WERI-Rb-1 (cell line): ENCODE data around the gene TM4SF20.
"Not testable (repeated sequence)": the region's sequence is repeated elsewhere in the genome, so short reads cannot be mapped to it uniquely, and the experiment has no call there.

Experiments
- DNase-seq: peaks from one replicate; pipeline ENCODE4 v3.0.0-alpha.2; 2020
- H3K27ac ChIP-seq: fragments of 250-450 bp; sonication (Bioruptor Pico); 2 replicates; pipeline ENCODE4 v1.5.1; 2020; ENCODE audit warnings: mild to moderate bottlenecking, moderate library complexity
- H3K27me3 ChIP-seq: fragments of 250-450 bp; sonication (Bioruptor Pico); 2 replicates; pipeline ENCODE4 v1.5.1; 2021; ENCODE audit warnings: mild to moderate bottlenecking, low read depth, moderate library complexity; ENCODE audit not compliant: insufficient read depth, severe bottlenecking
- H3K36me3 ChIP-seq: fragments of 250-450 bp; sonication (Bioruptor Pico); 2 replicates; pipeline ENCODE4 v1.5.1; 2020; ENCODE audit warnings: mild to moderate bottlenecking, moderate library complexity
- H3K4me3 ChIP-seq: 2 replicates; pipeline ENCODE4 v1.5.1; 2011; ENCODE audit warnings: low read depth, mild to moderate bottlenecking, control low read depth, low read length
- H3K9me3 ChIP-seq: fragments of 250-450 bp; sonication (Bioruptor Pico); 2 replicates; pipeline ENCODE4 v1.5.1; 2021; ENCODE audit warnings: mild to moderate bottlenecking, moderate library complexity; ENCODE audit not compliant: severe bottlenecking
- CTCF ChIP-seq: IDR thresholded peaks from 2 replicates; pipeline ENCODE4 v1.5.1; 2011; ENCODE audit warnings: low read depth, mild to moderate bottlenecking, control low read depth, inconsistent platforms, low read length

The TM4SF20 gene

GRCh38 chr2:227366769-227367426, 12.2 kb downstream of the TM4SF20 start:
- no peak for DNase-seq
- H3K27me3 ChIP-seq: no peaks in the 10 kb centered on the region
- H3K36me3 ChIP-seq: no peaks in the 10 kb centered on the region
- H3K27ac ChIP-seq: no peak overlapping the region
- no peak for TF ChIP-seq CTCF
- H3K4me3 ChIP-seq: no peak overlapping the region
- H3K9me3 ChIP-seq: no peaks in the 10 kb centered on the region

DNA sequence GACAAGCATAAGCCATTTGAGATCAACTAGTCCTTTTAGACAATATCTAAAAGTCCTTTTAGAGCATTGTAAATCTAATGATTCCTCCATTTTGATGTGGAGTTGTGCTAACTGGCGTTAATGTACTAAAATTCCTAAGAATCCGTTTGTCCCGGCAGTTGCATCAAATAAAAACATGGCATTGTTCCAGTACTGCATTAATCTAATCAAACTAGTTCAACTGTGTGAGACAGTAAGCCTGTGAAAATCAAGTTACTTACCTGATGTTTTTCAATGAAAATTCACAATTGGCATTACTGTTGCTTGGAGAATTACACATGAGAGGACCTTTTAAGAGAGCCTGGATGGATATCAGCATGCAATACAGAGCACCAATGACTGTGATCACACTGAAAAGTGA, 13.3 kb downstream of the TM4SF20 start:
- H3K36me3 ChIP-seq: peaks cover 3% of the 10 kb centered on the region
- no peak for DNase-seq
- H3K9me3 ChIP-seq: no peaks in the 10 kb centered on the region
- no peak for TF ChIP-seq CTCF
- H3K27ac ChIP-seq: no peak overlapping the region
- no peak overlapping the region for H3K4me3 ChIP-seq
- no peaks in the 10 kb centered on the region for H3K27me3 ChIP-seq

DNA sequence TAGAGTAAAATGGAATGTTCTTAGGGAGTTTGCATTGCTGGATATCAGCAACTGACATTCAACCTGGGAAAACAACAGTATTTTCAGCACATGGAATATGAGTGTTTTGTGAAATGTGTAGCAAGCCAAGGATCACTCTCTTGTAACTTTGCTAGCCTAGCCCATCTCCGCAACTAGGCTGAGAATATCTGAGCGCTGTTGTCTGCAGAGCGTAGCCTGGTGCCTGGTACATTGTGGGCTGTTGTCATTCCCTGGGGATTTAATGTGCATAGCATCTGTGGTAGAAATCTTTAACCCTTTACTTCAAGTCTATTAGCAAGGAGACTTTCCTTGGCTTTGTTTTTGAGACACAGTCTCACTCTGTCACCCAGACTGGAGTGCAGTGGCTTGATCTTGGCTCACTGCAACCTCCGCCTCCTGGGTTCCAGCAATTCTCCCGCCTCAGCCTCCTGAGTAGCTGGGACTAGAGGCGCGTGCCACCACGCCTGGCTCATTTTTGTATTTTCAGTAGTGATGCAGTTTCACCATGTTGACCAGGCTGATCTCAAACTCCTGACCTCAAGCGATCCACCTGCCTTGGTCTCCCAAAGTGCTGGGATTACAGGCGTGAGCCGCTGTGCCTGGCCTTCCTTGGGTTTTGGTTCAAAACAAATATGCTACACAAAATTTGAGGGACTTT, 14.4 kb downstream of the TM4SF20 start:
- not testable (repeated sequence) for H3K36me3 ChIP-seq, H3K9me3 ChIP-seq, H3K4me3 ChIP-seq, H3K27ac ChIP-seq, DNase-seq, H3K27me3 ChIP-seq

- TF ChIP-seq CTCF: no peak
- H3K27ac ChIP-seq: no peak overlapping the region
- H3K27me3 ChIP-seq: no peaks in the 10 kb centered on the region
- no peaks in the 10 kb centered on the region for H3K9me3 ChIP-seq
- no peak overlapping the region for H3K4me3 ChIP-seq
- DNase-seq: no peak
- H3K36me3 ChIP-seq: peaks cover 4% of the 10 kb centered on the region
Measured at GRCh38 chr2:227363756-227364155, 15.3 kb downstream of the TM4SF20 start.

DNA sequence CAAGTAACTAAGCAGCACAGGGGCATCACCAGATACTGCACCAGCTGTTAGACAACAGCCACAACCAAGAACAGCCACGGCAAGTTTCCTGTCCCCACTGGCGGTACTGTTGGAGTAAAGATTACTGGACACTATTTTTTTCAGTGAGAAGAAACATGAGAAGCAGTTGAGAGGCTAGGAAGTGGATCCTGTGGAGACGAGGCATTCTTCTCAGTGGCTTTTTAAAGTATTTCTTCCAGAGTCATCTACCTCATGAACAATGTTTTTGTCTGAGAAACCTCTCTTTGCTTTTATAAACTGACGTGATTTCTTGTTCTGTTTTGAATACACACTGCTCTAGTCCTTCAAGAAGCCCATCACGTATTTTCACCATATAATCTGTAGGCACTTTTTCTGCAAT, 18.8 kb downstream of the TM4SF20 start:
- H3K27me3 ChIP-seq: no peaks in the 10 kb centered on the region
- no peak for DNase-seq
- H3K4me3 ChIP-seq: no peak overlapping the region
- H3K36me3 ChIP-seq: peaks cover 10% of the 10 kb centered on the region
- TF ChIP-seq CTCF: no peak
- no peak overlapping the region for H3K27ac ChIP-seq
- no peaks in the 10 kb centered on the region for H3K9me3 ChIP-seq

- Histone ChIP-seq H3K4me3 (no peak overlapping the region), H3K36me3 (peaks cover 6% of the 10 kb centered on the region; the same call in 1 of the 2 replicates), H3K9me3 (no peaks in the 10 kb centered on the region), H3K27me3 (no peaks in the 10 kb centered on the region), H3K27ac (no peak overlapping the region)
- DNase-seq: no peak
- TF ChIP-seq CTCF: no peak
Measured at GRCh38 chr2:227351639-227352038, 27.5 kb downstream of the TM4SF20 start.
